Ectodermal cell (in vitro differentiated cells): Measurements from ENCODE around the gene SMPD1.
A peak's percentile ranks its signal among the peaks of the same experiment; 100 is the strongest.

Source experiments
- H3K27ac ChIP-seq: 2 replicates; pipeline ENCODE4 v1.7.0; 2013; ENCODE audit warnings: mild to moderate bottlenecking, low read depth, low read length; ENCODE audit not compliant: insufficient read depth, poor library complexity, severe bottlenecking
- H3K27me3 ChIP-seq: 2 replicates; pipeline ENCODE4 v1.7.0; 2013; ENCODE audit warnings: mild to moderate bottlenecking, low read length; ENCODE audit not compliant: insufficient read depth, control insufficient read depth, poor library complexity, severe bottlenecking
- H3K36me3 ChIP-seq: one replicate; pipeline ENCODE4 v1.7.0; 2013; ENCODE audit warnings: low read length; ENCODE audit not compliant: control insufficient read depth, insufficient read depth
- H3K4me1 ChIP-seq: one replicate; pipeline ENCODE4 v1.7.0; 2013; ENCODE audit warnings: low read length; ENCODE audit not compliant: control insufficient read depth, insufficient read depth
- H3K4me3 ChIP-seq: 2 replicates; pipeline ENCODE4 v1.7.0; 2013; ENCODE audit warnings: low read depth, low read length, control low read depth; ENCODE audit not compliant: insufficient read depth
- H3K9me3 ChIP-seq: 2 replicates; pipeline ENCODE4 v1.7.0; 2013; ENCODE audit warnings: mild to moderate bottlenecking, low read length, moderate library complexity; ENCODE audit not compliant: control insufficient read depth
- WGBS, 2 experiments: methylation state at CpG; one replicate each; pipeline ENCODE4 v1.1.7; 2013; ENCODE audit warnings: missing lambda C conversion rate in 2 of 2; 5-methylcytosine and 5-hydroxymethylcytosine counted together

SMPD1 gene

GRCh38 chr11:6401464-6401863 is 11.2 kb downstream of the SMPD1 start:
- H3K4me3 ChIP-seq = no peak overlapping the region
- H3K27me3 ChIP-seq = no peaks in the 10 kb centered on the region
- no peak overlapping the region for H3K27ac ChIP-seq
- 93 to 96% methylated on average over 7 of the region's 7 CpGs for WGBS, 2 experiments
- peaks cover 15% of the 10 kb centered on the region for H3K4me1 ChIP-seq
- peaks cover 21% of the 10 kb centered on the region for H3K36me3 ChIP-seq
- no peaks in the 10 kb centered on the region for H3K9me3 ChIP-seq

GRCh38 chr11:6402061-6402470 is 11.8 kb downstream of the SMPD1 start:
- Histone ChIP-seq H3K36me3 (peaks cover 21% of the 10 kb centered on the region), H3K27ac (no peak overlapping the region), H3K9me3 (no peaks in the 10 kb centered on the region), H3K4me3 (no peak overlapping the region), H3K4me1 (peaks cover 15% of the 10 kb centered on the region), H3K27me3 (no peaks in the 10 kb centered on the region)
- 91 to 94% methylated on average over 12 of the region's 12 CpGs for WGBS, 2 experiments

GRCh38 chr11:6402561-6402981 is 12.3 kb downstream of the SMPD1 start:
- H3K4me3 ChIP-seq = no peak overlapping the region
- no peaks in the 10 kb centered on the region for H3K27me3 ChIP-seq
- no peaks in the 10 kb centered on the region for H3K9me3 ChIP-seq
- H3K27ac ChIP-seq = no peak overlapping the region
- WGBS, 2 experiments = 95% methylated on average over 7 of the region's 7 CpGs
- H3K4me1 ChIP-seq = peaks cover 15% of the 10 kb centered on the region
- peaks cover 21% of the 10 kb centered on the region for H3K36me3 ChIP-seq

- 95 to 96% methylated on average over 8 of the region's 8 CpGs for WGBS, 2 experiments
Measured at GRCh38 chr11:6403539-6403938, 13.3 kb downstream of the SMPD1 start.

GRCh38 chr11:6404342-6405051 is 14.2 kb downstream of the SMPD1 start:
- peaks cover 15% of the 10 kb centered on the region for H3K4me1 ChIP-seq
- H3K9me3 ChIP-seq = no peaks in the 10 kb centered on the region
- no peaks in the 10 kb centered on the region for H3K27me3 ChIP-seq
- H3K27ac ChIP-seq = peak overlapping the region; percentile 85
- H3K36me3 ChIP-seq = peaks cover 21% of the 10 kb centered on the region
- H3K4me3 ChIP-seq = peak overlapping the region; percentile 12
- WGBS, 2 experiments = 56 to 57% methylated on average over 16 of the region's 16 CpGs

More at GRCh38 chr11:6403539-6403938, 13.3 kb downstream of the SMPD1 start:
- Histone ChIP-seq H3K27me3 (no peaks in the 10 kb centered on the region), H3K9me3 (no peaks in the 10 kb centered on the region), H3K36me3 (peaks cover 21% of the 10 kb centered on the region), H3K4me1 (peaks cover 15% of the 10 kb centered on the region), H3K27ac (no peak overlapping the region), H3K4me3 (no peak overlapping the region)

GRCh38 chr11:6405052-6405667 is 14.9 kb downstream of the SMPD1 start:
- Histone ChIP-seq H3K27me3 (no peaks in the 10 kb centered on the region), H3K4me1 (peaks cover 15% of the 10 kb centered on the region), H3K4me3 (peak overlapping the region; percentile 12), H3K27ac (peak overlapping the region; percentile 85), H3K9me3 (no peaks in the 10 kb centered on the region), H3K36me3 (peaks cover 21% of the 10 kb centered on the region)
- 24 to 31% methylated on average over 13 of the region's 13 CpGs for WGBS, 2 experiments

- no peak overlapping the region for H3K4me3 ChIP-seq
- WGBS, 2 experiments = 93 to 94% methylated on average over 6 of the region's 6 CpGs
- H3K36me3 ChIP-seq = peaks cover 20% of the 10 kb centered on the region
Measured at GRCh38 chr11:6405846-6406245, 15.6 kb downstream of the SMPD1 start.

GRCh38 chr11:6406370-6406769 is 16.1 kb downstream of the SMPD1 start:
- H3K36me3 ChIP-seq = peaks cover 14% of the 10 kb centered on the region
- peaks cover 15% of the 10 kb centered on the region for H3K4me1 ChIP-seq
- H3K9me3 ChIP-seq = no peaks in the 10 kb centered on the region
- no peak overlapping the region for H3K4me3 ChIP-seq
- 81 to 83% methylated on average over 2 of the region's 2 CpGs for WGBS, 2 experiments
- H3K27me3 ChIP-seq = no peaks in the 10 kb centered on the region
- no peak overlapping the region for H3K27ac ChIP-seq

More at GRCh38 chr11:6405846-6406245, 15.6 kb downstream of the SMPD1 start:
- peaks cover 15% of the 10 kb centered on the region for H3K4me1 ChIP-seq
- H3K9me3 ChIP-seq = no peaks in the 10 kb centered on the region
- no peaks in the 10 kb centered on the region for H3K27me3 ChIP-seq
- H3K27ac ChIP-seq = no peak overlapping the region

GRCh38 chr11:6410695-6411430 is 20.6 kb downstream of the SMPD1 start:
- H3K27ac ChIP-seq = no peak overlapping the region
- no peaks in the 10 kb centered on the region for H3K27me3 ChIP-seq
- H3K4me1 ChIP-seq = no peaks in the 10 kb centered on the region
- H3K4me3 ChIP-seq = no peak overlapping the region
- peaks cover 3% of the 10 kb centered on the region for H3K36me3 ChIP-seq
- 95 to 96% methylated on average over 23 of the region's 23 CpGs for WGBS, 2 experiments
- no peaks in the 10 kb centered on the region for H3K9me3 ChIP-seq

- Histone ChIP-seq H3K9me3 (no peaks in the 10 kb centered on the region), H3K27ac (no peak overlapping the region), H3K4me1 (no peaks in the 10 kb centered on the region), H3K4me3 (no peak overlapping the region), H3K36me3 (peaks cover 3% of the 10 kb centered on the region), H3K27me3 (no peaks in the 10 kb centered on the region)
- 92 to 95% methylated on average over 10 of the region's 10 CpGs for WGBS, 2 experiments
Measured at GRCh38 chr11:6411594-6412031, 21.3 kb downstream of the SMPD1 start.
